HG03520 (cell line): ENCODE measurements around the gene PLEKHA1.

Source experiments
- ATAC-seq: cut with Tn5 transposase; IDR thresholded peaks from one replicate; pipeline ENCODE4 v1.9.1; 2021; ENCODE audit warnings: mild to moderate bottlenecking, moderate library complexity; ENCODE audit not compliant: unreplicated experiment

PLEKHA1 gene

GRCh38 chr10:122375679-122376160 is 1.2 kb downstream of the PLEKHA1 start:
- ATAC-seq, result no peak

- no peak for ATAC-seq
These were observed 2.0 kb downstream of the PLEKHA1 start for GRCh38 chr10:122376364-122376961.

- no peak for ATAC-seq
These were observed 4.5 kb downstream of the PLEKHA1 start for GRCh38 chr10:122379041-122379440.

GRCh38 chr10:122379537-122379936 is 5.0 kb downstream of the PLEKHA1 start:
- ATAC-seq, result no peak

GRCh38 chr10:122380703-122381102 is 6.2 kb downstream of the PLEKHA1 start:
- ATAC-seq, result no peak

- ATAC-seq, result no peak
These were observed 7.2 kb downstream of the PLEKHA1 start for GRCh38 chr10:122381680-122382079.

GRCh38 chr10:122386514-122386913 is 12.0 kb downstream of the PLEKHA1 start:
- ATAC-seq, result no peak

GRCh38 chr10:122387572-122387971 is 13.1 kb downstream of the PLEKHA1 start:
- ATAC-seq, result no peak

GRCh38 chr10:122388287-122388997 is 13.9 kb downstream of the PLEKHA1 start:
- no peak for ATAC-seq

- ATAC-seq, result no peak
These were observed 15.8 kb downstream of the PLEKHA1 start for GRCh38 chr10:122390271-122390670.

- no peak for ATAC-seq
These were observed 16.2 kb downstream of the PLEKHA1 start for GRCh38 chr10:122390679-122391078.

GRCh38 chr10:122391875-122392274 is 17.4 kb downstream of the PLEKHA1 start:
- ATAC-seq, result no peak

- ATAC-seq, result no peak
These were observed 18.3 kb downstream of the PLEKHA1 start for GRCh38 chr10:122392835-122393234.

- ATAC-seq, result no peak
These were observed 18.8 kb downstream of the PLEKHA1 start for GRCh38 chr10:122393288-122393687.

GRCh38 chr10:122402548-122403131 is 28.1 kb downstream of the PLEKHA1 start:
- ATAC-seq, result no peak

- ATAC-seq, result no peak
These were observed 30.1 kb downstream of the PLEKHA1 start for GRCh38 chr10:122404576-122404975.

GRCh38 chr10:122407375-122408125 is 33.0 kb downstream of the PLEKHA1 start:
- ATAC-seq, result no peak

GRCh38 chr10:122413327-122413726 is 38.8 kb downstream of the PLEKHA1 start:
- no peak for ATAC-seq

- ATAC-seq, result no peak
These were observed 43.2 kb downstream of the PLEKHA1 start for GRCh38 chr10:122417667-122418066.

- no peak for ATAC-seq
These were observed 44.5 kb downstream of the PLEKHA1 start for GRCh38 chr10:122419016-122419415.

- ATAC-seq, result no peak
These were observed 45.5 kb downstream of the PLEKHA1 start for GRCh38 chr10:122419876-122420623.
